ENCODE data around the gene ACAP1.

GRCh38 chr17:7329997-7330637, 6.2 kb upstream of the ACAP1 start:
- TF ChIP-seq CTCF (IDR thresholded peaks at IDR 0.05) (no peak), REST (IDR thresholded peaks at IDR 0.05; ENCODE audit: insufficient read depth in 1 of 2, low read depth in 2 of 2, low read length in 1 of 2) (no peak), POLR2AphosphoS5 (IDR thresholded peaks at IDR 0.05; ENCODE audit: low read depth, low read length) (0 out of 2 replicates have a peak, but pooled peaks have one; percentile 38), SIN3A (IDR thresholded peaks at IDR 0.05; ENCODE audit: borderline replicate concordance, insufficient read depth, low read depth, low read length) (no peak), TCF7L2 (IDR thresholded peaks at IDR 0.05; ENCODE audit: low read depth, low read length) (no peak)
